Parathyroid adenoma (tissue), 2 donors: ENCODE measurements around the gene CBL.

ENCODE experiments used
- H2AFZ ChIP-seq: fragments of 300-600 bp; sonication (generic); one replicate; pipeline ENCODE4 v1.7.0; 2017; ENCODE audit warnings: antibody characterized with exemption, mild to moderate bottlenecking
- H3K27ac ChIP-seq: fragments of 300-600 bp; sonication (generic); one replicate; pipeline ENCODE4 v1.7.0; 2017
- H3K27me3 ChIP-seq: fragments of 300-600 bp; sonication (generic); one replicate; pipeline ENCODE4 v1.7.0; 2017; ENCODE audit warnings: low read length; ENCODE audit not compliant: control insufficient read depth, insufficient read depth
- H3K36me3 ChIP-seq: fragments of 300-600 bp; sonication (generic); one replicate; pipeline ENCODE4 v1.7.0; 2017; ENCODE audit warnings: low read length; ENCODE audit not compliant: control insufficient read depth, insufficient read depth
- H3K4me1 ChIP-seq: fragments of 300-600 bp; sonication (generic); one replicate; pipeline ENCODE4 v1.7.0; 2017; ENCODE audit warnings: control low read depth
- H3K4me2 ChIP-seq: fragments of 300-600 bp; sonication (generic); one replicate; pipeline ENCODE4 v1.7.0; 2017; ENCODE audit warnings: low read length
- H3K4me3 ChIP-seq: fragments of 300-600 bp; sonication (generic); one replicate; pipeline ENCODE4 v1.7.0; 2017; ENCODE audit warnings: low read depth, low read length
- H3K79me2 ChIP-seq: fragments of 300-600 bp; sonication (generic); one replicate; pipeline ENCODE4 v1.7.0; 2017; ENCODE audit warnings: control low read depth
- H3K9ac ChIP-seq: fragments of 300-600 bp; sonication (generic); one replicate; pipeline ENCODE4 v1.7.0; 2017; ENCODE audit warnings: mild to moderate bottlenecking
- H3K9me3 ChIP-seq: fragments of 300-600 bp; sonication (generic); one replicate; pipeline ENCODE4 v1.7.0; 2017; ENCODE audit warnings: low read length; ENCODE audit not compliant: control insufficient read depth
- CTCF ChIP-seq: fragments of 300-600 bp; sonication (generic); IDR thresholded peaks from one replicate; pipeline ENCODE4 v1.7.0; 2017; ENCODE audit warnings: antibody characterized with exemption, mild to moderate bottlenecking
- donor health status: primary hyperparathyroidism.

Gene CBL

GRCh38 chr11:119323532-119324033 is 117.4 kb downstream of the CBL start:
- Histone ChIP-seq H3K4me2 (no peak overlapping the region), H3K9ac (no peak overlapping the region), H3K36me3 (no peaks in the 10 kb centered on the region), H3K9me3 (no peaks in the 10 kb centered on the region), H3K27me3 (no peaks in the 10 kb centered on the region), H3K4me1 (peaks cover 4% of the 10 kb centered on the region), H3K27ac (no peak overlapping the region), H3K4me3 (no peak overlapping the region), H2AFZ (no peak overlapping the region), H3K79me2 (no peaks in the 10 kb centered on the region)
- peak; percentile 52 for TF ChIP-seq CTCF

- H3K79me2 ChIP-seq, result no peaks in the 10 kb centered on the region
- no peaks in the 10 kb centered on the region for H3K9me3 ChIP-seq
- H3K4me3 ChIP-seq, result no peak overlapping the region
- no peak overlapping the region for H2AFZ ChIP-seq
- peaks cover 4% of the 10 kb centered on the region for H3K4me1 ChIP-seq
- H3K27me3 ChIP-seq, result no peaks in the 10 kb centered on the region
- H3K27ac ChIP-seq, result no peak overlapping the region
- H3K4me2 ChIP-seq, result no peak overlapping the region
- H3K9ac ChIP-seq, result no peak overlapping the region
- H3K36me3 ChIP-seq, result no peaks in the 10 kb centered on the region
- TF ChIP-seq CTCF, result no peak
These were observed 118.0 kb downstream of the CBL start for GRCh38 chr11:119324189-119324588.

GRCh38 chr11:119329320-119329719 is 123.2 kb downstream of the CBL start:
- H3K36me3 ChIP-seq, result no peaks in the 10 kb centered on the region
- no peak overlapping the region for H2AFZ ChIP-seq
- H3K9ac ChIP-seq, result no peak overlapping the region
- TF ChIP-seq CTCF, result no peak
- no peak overlapping the region for H3K27ac ChIP-seq
- no peaks in the 10 kb centered on the region for H3K4me1 ChIP-seq
- no peaks in the 10 kb centered on the region for H3K9me3 ChIP-seq
- no peaks in the 10 kb centered on the region for H3K27me3 ChIP-seq
- H3K4me2 ChIP-seq, result no peak overlapping the region
- no peaks in the 10 kb centered on the region for H3K79me2 ChIP-seq
- no peak overlapping the region for H3K4me3 ChIP-seq

- Histone ChIP-seq H3K27ac (no peak overlapping the region), H3K4me1 (no peaks in the 10 kb centered on the region)
These were observed 124.1 kb downstream of the CBL start for GRCh38 chr11:119330237-119330636.

More at GRCh38 chr11:119330237-119330636, 124.1 kb downstream of the CBL start:
- no peaks in the 10 kb centered on the region for H3K9me3 ChIP-seq
- no peaks in the 10 kb centered on the region for H3K79me2 ChIP-seq
- TF ChIP-seq CTCF, result no peak
- no peak overlapping the region for H3K4me3 ChIP-seq
- no peak overlapping the region for H3K9ac ChIP-seq
- no peak overlapping the region for H2AFZ ChIP-seq
- no peak overlapping the region for H3K4me2 ChIP-seq
- H3K27me3 ChIP-seq, result no peaks in the 10 kb centered on the region
- H3K36me3 ChIP-seq, result no peaks in the 10 kb centered on the region
